HCT116 (cell line): ENCODE results near the gene FBXO42. TPM values are rescaled to one million over a fixed set of nuclear protein-coding genes. Genes with fewer than 3 reads are reported as not detected.
A peak's percentile ranks its signal among the peaks of the same experiment; 100 is the strongest.

Experiments
- ATAC-seq: fragments of 200-7000 bp; cut with Tn5 transposase; 2 replicates; pipeline ENCODE4 v1.9.1; 2020; ENCODE audit warnings: mild to moderate bottlenecking, moderate library complexity
- BruUV-seq: library from RNA; stranded (reverse); fragments of 400-500 nt; replicated peaks from 2 replicates; lab custom pipeline; 2021; lab: Mats Ljungman, UMichigan
- CTCF ChIA-PET: fragments of 300-600 bp; sonication (Branson Sonifier 250); formaldehyde crosslinking; loops from one replicate; lab custom pipeline; 2021; ENCODE audit warnings: antibody characterized with exemption; lab: Charles Lee
- POLR2A ChIA-PET: fragments of 300-600, 350-600 bp; sonication (Branson Sonifier 250); formaldehyde crosslinking; loops from one replicate; lab custom pipeline; 2021; ENCODE audit warnings: antibody characterized with exemption; lab: Charles Lee
- RAD21 ChIA-PET, 2 experiments: fragments of 300-600 bp; sonication (Branson Sonifier 250); formaldehyde crosslinking; loops; one replicate each; lab custom pipeline; 2023; ENCODE audit warnings: low total read pairs in 2 of 2; ENCODE audit not compliant: uncharacterized antibody in 2 of 2, unreplicated experiment in 2 of 2, low non-redundant PET in 1 of 2; lab: Charles Lee
- DNase-seq: peaks from one replicate; pipeline ENCODE4 v3.0.0-alpha.2; 2010; ENCODE audit warnings: low read depth, low spot score
- H2AFZ ChIP-seq: fragments of 200-600 bp; shearing (Covaris generic), sonication (generic); 2 replicates; pipeline ENCODE4 v1.6.1; 2017; ENCODE audit warnings: low read depth, mixed run types, mixed read lengths, antibody characterized with exemption, low read length; ENCODE audit not compliant: poor library complexity, severe bottlenecking
- H3K27ac ChIP-seq: 2 replicates; pipeline ENCODE4 v1.5.1; 2012; ENCODE audit warnings: low read depth, low read length
- H3K27me3 ChIP-seq: fragments of 200-600 bp; sonication (generic); 2 replicates; pipeline ENCODE4 v1.6.1; 2016; ENCODE audit warnings: mixed run types, low read length, mixed read lengths; ENCODE audit not compliant: insufficient read depth
- H3K36me3 ChIP-seq, 2 experiments: fragments of 200-500 bp in 1 of 2; fragments of 200-600 bp in 1 of 2; sonication (Bioruptor generic) in 1 of 2; sonication (generic) in 1 of 2; 2 replicates each; pipeline versions ENCODE4 v1.5.1 to v1.6.1; 2014 to 2016; ENCODE audit warnings: low read length in 2 of 2, inconsistent platforms in 1 of 2, mixed read lengths in 1 of 2, mixed run types in 1 of 2; ENCODE audit not compliant: insufficient read depth in 2 of 2, control insufficient read depth in 1 of 2
- H3K4me1 ChIP-seq, 2 experiments: fragments of 200-600 bp in 1 of 2; sonication (generic) in 1 of 2; 2 replicates each; pipeline versions ENCODE4 v1.5.1 to v1.6.1; 2012 to 2017; ENCODE audit warnings: low read length in 2 of 2, inconsistent platforms in 1 of 2, mild to moderate bottlenecking in 1 of 2, mixed read lengths in 1 of 2, mixed run types in 1 of 2, moderate library complexity in 1 of 2; ENCODE audit not compliant: insufficient read depth in 2 of 2, control insufficient read depth in 1 of 2
- H3K4me2 ChIP-seq: fragments of 200-600 bp; sonication (generic); 2 replicates; pipeline ENCODE4 v1.6.1; 2017; ENCODE audit warnings: mixed run types, low read length, mixed read lengths
- H3K4me3 ChIP-seq, 2 experiments: fragments of 200-600 bp in 1 of 2; sonication (generic) in 1 of 2; replicated peaks in 1 of 2; 2 replicates each; pipeline ENCODE4 v1.5.1; 2011 to 2016; ENCODE audit warnings: low read length in 2 of 2, control low read depth in 1 of 2, low read depth in 1 of 2, mild to moderate bottlenecking in 1 of 2, mixed read lengths in 1 of 2, mixed run types in 1 of 2
- H3K79me2 ChIP-seq: fragments of 200-600 bp; sonication (generic); 2 replicates; pipeline ENCODE4 v1.6.1; 2017; ENCODE audit warnings: mild to moderate bottlenecking, mixed run types, low read length, moderate library complexity, mixed read lengths; ENCODE audit not compliant: insufficient read depth
- H3K9ac ChIP-seq: fragments of 200-600 bp; sonication (generic); 2 replicates; pipeline ENCODE4 v1.6.1; 2016; ENCODE audit warnings: low read length, mixed read lengths
- H3K9me2 ChIP-seq: fragments of 200-600 bp; sonication (generic), shearing (Covaris generic); 2 replicates; pipeline ENCODE4 v1.6.1; 2017; ENCODE audit warnings: mixed run types, mild to moderate bottlenecking, moderate library complexity; ENCODE audit not compliant: insufficient read depth
- H3K9me3 ChIP-seq, 2 experiments: fragments of 200-500 bp in 1 of 2; fragments of 200-600 bp in 1 of 2; sonication (Bioruptor generic) in 1 of 2; sonication (generic) in 1 of 2; 2 replicates each; pipeline ENCODE4 v1.6.1; 2014 to 2017; ENCODE audit warnings: low read length in 2 of 2, mixed read lengths in 2 of 2, inconsistent platforms in 1 of 2, low read depth in 1 of 2, mild to moderate bottlenecking in 1 of 2, mixed run types in 1 of 2, moderate library complexity in 1 of 2; ENCODE audit not compliant: control insufficient read depth in 1 of 2, insufficient read depth in 1 of 2
- H4K20me1 ChIP-seq: fragments of 200-600 bp; sonication (generic), shearing (Covaris generic); 2 replicates; pipeline ENCODE4 v1.6.1; 2017; ENCODE audit warnings: mixed run types, mild to moderate bottlenecking, moderate library complexity; ENCODE audit not compliant: insufficient read depth
- POLR2A ChIP-seq: IDR thresholded peaks from 2 replicates; pipeline ENCODE4 v1.7.0; 2011; ENCODE audit warnings: borderline replicate concordance; ENCODE audit not compliant: insufficient read depth, insufficient read length; ENCODE audit errors: extremely low read depth
- SIN3A ChIP-seq: IDR thresholded peaks from 2 replicates; pipeline ENCODE4 v1.6.1; 2012; ENCODE audit warnings: low read depth
- SRF ChIP-seq: IDR thresholded peaks from 2 replicates; pipeline ENCODE4 v1.6.1; 2012; ENCODE audit warnings: low read depth
- intact Hi-C: fragments of 100-400 bp; cut with micrococcal nuclease; formaldehyde crosslinking; loops from 2 replicates; pipeline ENCODE4 v1.10.0; 2022
- total RNA-seq: library from RNA; stranded (reverse); gene quantifications from one replicate; pipeline ENCODE4 v1.2.1, GENCODE V29; 2021; ENCODE audit not compliant: unreplicated experiment

Gene FBXO42
- total RNA-seq, 1 experiment from 2014 or later = 20.6 TPM

- Histone ChIP-seq H3K4me3 (peak overlapping the region; percentile 73 to 96), H3K4me1 (peaks cover 23 to 39% of the 10 kb centered on the region in 2 experiments), H3K27ac (peak overlapping the region; percentile 72)
- intact Hi-C loops = no loop called here
- no peak for TF ChIP-seq POLR2A
- TF ChIP-seq, all 23 proteins: peak for 0
- TSS peak; percentile 86 for BruUV-seq
- peaks cover 4% of the 10 kb centered on the region; the same call in 1 of the 2 replicates for H4K20me1 ChIP-seq
- H3K9ac ChIP-seq = peak overlapping the region; percentile 87
- ATAC-seq (peak; percentile 1; the same call in 1 of the 2 replicates), DNase-seq (no peak)
- H3K27me3 ChIP-seq = no peaks in the 10 kb centered on the region
- POLR2A ChIA-PET = interaction anchor here (1.0 kb wide), 1 partner anchor 29 kb away, joined by 3 read pairs; no protein-coding TSS in a partner anchor
- H3K9me3 ChIP-seq = no peaks in the 10 kb centered on the region
- peaks cover 40% of the 10 kb centered on the region for H3K79me2 ChIP-seq
- no peaks in the 10 kb centered on the region for H3K9me2 ChIP-seq
- H3K4me2 ChIP-seq = peak overlapping the region; percentile 85
- H3K36me3 ChIP-seq = no peaks in the 10 kb centered on the region
- RAD21 ChIA-PET = no interaction called here
- CTCF ChIA-PET = interaction anchor here (1.6 to 3.7 kb wide), 2 partner anchors 10 to 268 kb away, joined by 6 to 24 read pairs; no protein-coding TSS in a partner anchor
- no peak overlapping the region for H2AFZ ChIP-seq
Measured at GRCh38 chr1:16352842-16353535, 709 bp upstream of the FBXO42 start.

DNA sequence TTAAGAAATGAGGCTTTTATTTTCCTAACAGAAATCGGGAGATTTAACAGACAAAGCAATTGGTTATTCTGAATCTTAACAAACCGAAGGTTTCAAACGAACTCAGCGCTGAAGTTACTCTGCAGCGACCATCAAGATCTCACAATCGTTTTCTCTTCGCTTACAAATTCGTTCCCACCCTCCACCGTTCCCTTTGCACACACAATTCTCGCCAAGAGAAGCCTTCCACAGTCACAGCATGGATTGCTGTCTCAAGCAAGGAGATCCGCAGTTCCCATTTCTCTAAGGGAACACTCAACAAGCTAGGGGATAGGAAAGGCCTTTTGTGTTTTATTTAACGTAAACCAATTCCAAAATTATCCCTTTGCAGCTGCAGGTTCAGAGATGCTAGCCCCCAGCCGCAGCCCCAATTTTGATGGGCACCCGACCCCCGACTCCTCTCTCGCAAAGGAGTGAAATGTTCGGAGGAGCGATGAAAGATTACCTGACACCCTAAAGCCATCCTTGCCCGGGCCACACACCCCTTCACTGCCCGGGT lies 755 bp downstream of the FBXO42 start:
- peak overlapping the region; percentile 87 for H3K9ac ChIP-seq
- H3K27ac ChIP-seq = peak overlapping the region; percentile 72
- no peaks in the 10 kb centered on the region for H3K9me2 ChIP-seq
- peaks cover 23 to 39% of the 10 kb centered on the region in 2 experiments for H3K4me1 ChIP-seq
- ChIA-PET POLR2A (interaction anchor here (0.6 to 1.0 kb wide), 3 partner anchors 11 to 144 kb away, joined by 3 to 4 read pairs (median 3); no protein-coding TSS in a partner anchor), RAD21 (no interaction called here), CTCF (interaction anchor here (1.6 to 3.7 kb wide), 2 partner anchors 11 to 270 kb away, joined by 6 to 24 read pairs; no protein-coding TSS in a partner anchor)
- TF ChIP-seq SRF (no peak), SIN3A (0 out of 2 replicates have a peak, but pooled peaks have one; percentile 13)
- intact Hi-C loops = no loop called here
- no peaks in the 10 kb centered on the region for H3K36me3 ChIP-seq
- no peak for DNase-seq
- no peak overlapping the region for H2AFZ ChIP-seq
- no peaks in the 10 kb centered on the region for H3K27me3 ChIP-seq
- no peaks in the 10 kb centered on the region for H3K9me3 ChIP-seq
- no peak for ATAC-seq
- peak overlapping the region; percentile 73 to 96 for H3K4me3 ChIP-seq
- peaks cover 4% of the 10 kb centered on the region; the same call in 1 of the 2 replicates for H4K20me1 ChIP-seq
- H3K79me2 ChIP-seq = peaks cover 55% of the 10 kb centered on the region
- peak overlapping the region; percentile 85 for H3K4me2 ChIP-seq
- TSS peak; percentile 54 for BruUV-seq
